Stimulated activated memory B cell treated with anti-CD40 and anti-IgM and Interleukin-4, amounts not matched to agents 10 μg/mL and 1 μg/mL and 100 μg/mL, for 72 hours (primary cell): Measurements from ENCODE around the gene CREB5.

Experiments
- ATAC-seq: fragments of 150-1000 bp; cut with Tn5 transposase; 2 replicates; pipeline ENCODE4 v1.10.0; 2021
- H3K27ac Mint-ChIP-seq: one replicate; pipeline ENCODE4 v1.8.0; 2022; ENCODE audit warnings: mild to moderate bottlenecking, mixed read lengths
- H3K27me3 Mint-ChIP-seq: one replicate; pipeline ENCODE4 v1.8.0; 2022; ENCODE audit warnings: mixed read lengths
- H3K36me3 Mint-ChIP-seq: one replicate; pipeline ENCODE4 v1.8.0; 2022; ENCODE audit warnings: mixed read lengths
- H3K4me1 Mint-ChIP-seq: one replicate; pipeline ENCODE4 v1.8.0; 2022; ENCODE audit warnings: mixed read lengths
- H3K4me3 Mint-ChIP-seq: one replicate; pipeline ENCODE4 v1.8.0; 2022; ENCODE audit warnings: mild to moderate bottlenecking, moderate library complexity, mixed read lengths
- H3K9me3 Mint-ChIP-seq: one replicate; pipeline ENCODE4 v1.8.0; 2022; ENCODE audit warnings: mixed read lengths

Gene CREB5

DNA sequence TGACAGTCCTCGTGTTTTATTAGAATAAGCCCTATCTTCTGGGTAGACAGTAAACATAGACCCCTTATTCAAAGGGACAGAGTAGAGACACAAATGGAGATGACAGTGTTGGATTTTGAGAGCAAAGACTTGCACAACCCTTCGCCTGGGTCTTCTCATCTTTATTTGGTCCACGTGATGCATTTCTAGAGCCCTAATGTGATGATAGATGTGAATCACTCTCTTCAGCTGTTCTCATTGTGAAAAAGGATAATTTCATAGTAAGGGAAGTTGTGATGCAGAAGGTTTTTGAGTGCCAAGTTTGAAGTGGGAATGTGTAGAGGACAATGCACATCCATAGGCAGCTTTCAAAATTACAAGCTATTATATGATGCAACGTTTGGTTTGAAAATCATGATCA is 86.3 kb downstream of the CREB5 start:
- Mint-ChIP-seq H3K4me1 (no peaks in the 10 kb centered on the region), H3K27ac (no peak overlapping the region), H3K9me3 (no peaks in the 10 kb centered on the region), H3K4me3 (no peak overlapping the region), H3K36me3 (no peaks in the 10 kb centered on the region), H3K27me3 (no peaks in the 10 kb centered on the region)
- no peak for ATAC-seq

GRCh38 chr7:28500138-28500537 is 87.8 kb downstream of the CREB5 start:
- Mint-ChIP-seq H3K27me3 (no peaks in the 10 kb centered on the region), H3K36me3 (no peaks in the 10 kb centered on the region), H3K4me1 (peaks cover 2% of the 10 kb centered on the region), H3K9me3 (no peaks in the 10 kb centered on the region), H3K4me3 (no peak overlapping the region), H3K27ac (no peak overlapping the region)
- ATAC-seq = no peak

DNA sequence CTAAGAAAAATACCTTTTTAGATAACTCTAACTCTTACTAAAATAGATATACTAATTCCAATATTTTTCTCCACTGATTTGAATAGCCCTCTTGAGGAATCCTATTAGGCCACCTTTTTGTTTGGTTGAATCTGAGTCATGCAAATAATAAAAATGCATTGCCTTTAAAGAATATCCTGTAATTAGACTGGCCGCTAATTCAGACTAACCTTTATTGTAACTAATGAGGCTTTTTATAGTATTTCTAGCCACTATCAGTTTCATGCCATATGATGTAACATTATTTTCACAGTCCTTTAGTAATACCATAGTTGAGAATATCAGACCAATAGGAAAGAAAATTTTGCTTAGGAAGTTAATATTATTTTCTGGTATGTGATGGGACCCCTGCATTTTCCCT is 90.1 kb downstream of the CREB5 start:
- H3K9me3 Mint-ChIP-seq = no peaks in the 10 kb centered on the region
- peaks cover 5% of the 10 kb centered on the region for H3K4me1 Mint-ChIP-seq
- H3K27ac Mint-ChIP-seq = no peak overlapping the region
- ATAC-seq = no peak
- no peaks in the 10 kb centered on the region for H3K36me3 Mint-ChIP-seq
- H3K27me3 Mint-ChIP-seq = no peaks in the 10 kb centered on the region
- no peak overlapping the region for H3K4me3 Mint-ChIP-seq

GRCh38 chr7:28503396-28503795 is 91.1 kb downstream of the CREB5 start:
- no peak for ATAC-seq
- H3K36me3 Mint-ChIP-seq = no peaks in the 10 kb centered on the region
- no peaks in the 10 kb centered on the region for H3K27me3 Mint-ChIP-seq
- peaks cover 5% of the 10 kb centered on the region for H3K4me1 Mint-ChIP-seq
- no peak overlapping the region for H3K27ac Mint-ChIP-seq
- H3K4me3 Mint-ChIP-seq = no peak overlapping the region
- no peaks in the 10 kb centered on the region for H3K9me3 Mint-ChIP-seq

GRCh38 chr7:28505014-28505413 is 92.7 kb downstream of the CREB5 start:
- ATAC-seq = no peak
- no peaks in the 10 kb centered on the region for H3K36me3 Mint-ChIP-seq
- no peak overlapping the region for H3K4me3 Mint-ChIP-seq
- peaks cover 15% of the 10 kb centered on the region for H3K4me1 Mint-ChIP-seq
- no peaks in the 10 kb centered on the region for H3K9me3 Mint-ChIP-seq
- no peak overlapping the region for H3K27ac Mint-ChIP-seq
- no peaks in the 10 kb centered on the region for H3K27me3 Mint-ChIP-seq

DNA sequence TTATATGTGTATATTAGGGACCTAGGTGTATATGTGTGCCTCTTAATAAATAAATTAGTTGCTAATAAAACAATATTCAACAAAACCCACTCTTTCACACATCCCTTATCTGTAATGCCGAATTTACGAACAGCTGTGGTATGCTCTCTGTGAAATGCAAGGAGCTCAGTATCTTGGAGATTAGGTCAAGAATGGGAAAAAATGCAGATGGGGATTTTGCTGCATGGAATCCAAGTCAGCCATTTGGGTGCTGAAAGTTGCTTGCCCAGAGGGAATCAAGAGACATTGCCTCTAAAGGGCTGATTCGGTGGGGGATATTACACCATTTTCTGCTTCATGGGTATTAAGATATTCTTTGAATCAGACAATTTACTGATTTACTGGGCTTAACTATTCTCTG is 93.5 kb downstream of the CREB5 start:
- H3K27me3 Mint-ChIP-seq = peaks cover 4% of the 10 kb centered on the region
- H3K4me3 Mint-ChIP-seq = no peak overlapping the region
- H3K4me1 Mint-ChIP-seq = peaks cover 19% of the 10 kb centered on the region
- no peak for ATAC-seq
- no peak overlapping the region for H3K27ac Mint-ChIP-seq
- no peaks in the 10 kb centered on the region for H3K9me3 Mint-ChIP-seq
- H3K36me3 Mint-ChIP-seq = no peaks in the 10 kb centered on the region

GRCh38 chr7:28507525-28508282 is 95.4 kb downstream of the CREB5 start:
- peaks cover 19% of the 10 kb centered on the region for H3K4me1 Mint-ChIP-seq

GRCh38 chr7:28509251-28510025 is 97.1 kb downstream of the CREB5 start:
- H3K36me3 Mint-ChIP-seq = no peaks in the 10 kb centered on the region
- H3K4me1 Mint-ChIP-seq = peaks cover 19% of the 10 kb centered on the region
- H3K27me3 Mint-ChIP-seq = peaks cover 21% of the 10 kb centered on the region
- peak overlapping the region; percentile 61 for H3K4me3 Mint-ChIP-seq
- no peaks in the 10 kb centered on the region for H3K9me3 Mint-ChIP-seq
- peak overlapping the region; percentile 89 for H3K27ac Mint-ChIP-seq
- ATAC-seq = peak; percentile 90

More at GRCh38 chr7:28507525-28508282, 95.4 kb downstream of the CREB5 start:
- no peak overlapping the region for H3K4me3 Mint-ChIP-seq
- H3K36me3 Mint-ChIP-seq = no peaks in the 10 kb centered on the region
- no peak overlapping the region for H3K27ac Mint-ChIP-seq
- no peaks in the 10 kb centered on the region for H3K9me3 Mint-ChIP-seq
- H3K27me3 Mint-ChIP-seq = peaks cover 21% of the 10 kb centered on the region
- ATAC-seq = no peak

- Mint-ChIP-seq H3K36me3 (no peaks in the 10 kb centered on the region), H3K27ac (peak overlapping the region; percentile 89), H3K9me3 (no peaks in the 10 kb centered on the region), H3K4me1 (peaks cover 18% of the 10 kb centered on the region), H3K4me3 (peak overlapping the region; percentile 61), H3K27me3 (peaks cover 21% of the 10 kb centered on the region)
- ATAC-seq = no peak
These were observed 97.7 kb downstream of the CREB5 start for GRCh38 chr7:28510026-28510369.

- H3K9me3 Mint-ChIP-seq = no peaks in the 10 kb centered on the region
- H3K27me3 Mint-ChIP-seq = peaks cover 21% of the 10 kb centered on the region
- H3K4me1 Mint-ChIP-seq = peaks cover 14% of the 10 kb centered on the region
- no peak for ATAC-seq
- peak overlapping the region; percentile 9 for H3K27ac Mint-ChIP-seq
- no peak overlapping the region for H3K4me3 Mint-ChIP-seq
- no peaks in the 10 kb centered on the region for H3K36me3 Mint-ChIP-seq
These were observed 100.5 kb downstream of the CREB5 start for GRCh38 chr7:28512668-28513440.

GRCh38 chr7:28516390-28517172 is 104.3 kb downstream of the CREB5 start:
- H3K27me3 Mint-ChIP-seq = peaks cover 10% of the 10 kb centered on the region
- ATAC-seq = no peak
- no peaks in the 10 kb centered on the region for H3K4me1 Mint-ChIP-seq
- H3K9me3 Mint-ChIP-seq = no peaks in the 10 kb centered on the region
- H3K27ac Mint-ChIP-seq = no peak overlapping the region
- H3K4me3 Mint-ChIP-seq = no peak overlapping the region
- no peaks in the 10 kb centered on the region for H3K36me3 Mint-ChIP-seq

GRCh38 chr7:28517206-28517605 is 104.9 kb downstream of the CREB5 start:
- Mint-ChIP-seq H3K27me3 (peaks cover 4% of the 10 kb centered on the region), H3K36me3 (no peaks in the 10 kb centered on the region), H3K27ac (no peak overlapping the region), H3K9me3 (no peaks in the 10 kb centered on the region), H3K4me3 (no peak overlapping the region), H3K4me1 (no peaks in the 10 kb centered on the region)
- ATAC-seq = no peak

DNA sequence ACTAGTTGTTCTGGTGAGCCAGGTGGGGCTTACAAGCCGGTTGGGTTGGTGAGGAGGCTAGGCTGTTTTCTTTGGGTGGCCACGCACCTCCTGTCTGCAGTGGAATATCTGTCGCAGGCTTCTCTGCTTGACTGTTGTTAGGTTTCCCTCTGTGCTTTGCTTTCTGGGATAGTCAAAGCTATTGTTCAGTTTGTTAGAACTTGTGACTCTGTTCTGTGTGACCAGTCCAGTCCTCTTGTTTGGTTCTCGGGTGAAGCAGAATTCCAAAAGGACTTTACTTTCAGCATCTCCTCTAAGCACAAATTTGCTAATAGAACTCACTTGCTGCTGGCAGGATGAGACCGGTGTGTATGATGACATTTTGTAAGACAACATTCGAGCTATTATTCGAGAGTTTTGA is 105.3 kb downstream of the CREB5 start:
- Mint-ChIP-seq H3K4me3 (no peak overlapping the region), H3K36me3 (no peaks in the 10 kb centered on the region), H3K4me1 (no peaks in the 10 kb centered on the region)

GRCh38 chr7:28520074-28521015 is 108.0 kb downstream of the CREB5 start:
- Mint-ChIP-seq H3K9me3 (no peaks in the 10 kb centered on the region), H3K4me1 (peaks cover 8% of the 10 kb centered on the region), H3K27me3 (no peaks in the 10 kb centered on the region), H3K27ac (no peak overlapping the region), H3K4me3 (no peak overlapping the region), H3K36me3 (no peaks in the 10 kb centered on the region)
- no peak for ATAC-seq

More for the DNA sequence above, 105.3 kb downstream of the CREB5 start:
- Mint-ChIP-seq H3K9me3 (no peaks in the 10 kb centered on the region), H3K27me3 (no peaks in the 10 kb centered on the region), H3K27ac (no peak overlapping the region)
- no peak for ATAC-seq
